Endothelial cell (in vitro differentiated cells): ENCODE measurements around the gene GPR85. TPM values are rescaled to one million over a fixed set of nuclear protein-coding genes. Genes with fewer than 3 reads are reported as not detected.
"Not testable (repeated sequence)": the region's sequence is repeated elsewhere in the genome, so short reads cannot be mapped to it uniquely, and the experiment has no call there.

ENCODE experiments used
- DNase-seq: peaks from one replicate; pipeline ENCODE4 v3.0.0; 2021; ENCODE audit warnings: low spot score
- H3K27ac Mint-ChIP-seq: one replicate; pipeline ENCODE4 v1.8.0; 2021; ENCODE audit warnings: mixed read lengths, inconsistent platforms; ENCODE audit not compliant: unreplicated experiment
- H3K27me3 Mint-ChIP-seq: one replicate; pipeline ENCODE4 v1.8.0; 2021; ENCODE audit warnings: mild to moderate bottlenecking, moderate library complexity, mixed read lengths, inconsistent platforms; ENCODE audit not compliant: unreplicated experiment
- H3K36me3 Mint-ChIP-seq: one replicate; pipeline ENCODE4 v1.8.0; 2021; ENCODE audit warnings: mild to moderate bottlenecking, low read depth, mixed read lengths, inconsistent platforms; ENCODE audit not compliant: unreplicated experiment
- H3K4me1 Mint-ChIP-seq: one replicate; pipeline ENCODE4 v1.8.0; 2021; ENCODE audit warnings: mild to moderate bottlenecking, mixed read lengths, inconsistent platforms; ENCODE audit not compliant: unreplicated experiment
- H3K4me3 Mint-ChIP-seq: one replicate; pipeline ENCODE4 v1.8.0; 2021; ENCODE audit warnings: mild to moderate bottlenecking, mixed read lengths, inconsistent platforms; ENCODE audit not compliant: unreplicated experiment
- H3K9me3 Mint-ChIP-seq: one replicate; pipeline ENCODE4 v1.8.0; 2021; ENCODE audit warnings: mixed read lengths, inconsistent platforms; ENCODE audit not compliant: unreplicated experiment
- total RNA-seq: library from RNA; stranded (reverse); fragmentation: NEBNext Ultra II Directional; extraction: Animal tissue kit (Norgen Biotek cat#: 25700); gene quantifications from one replicate; pipeline ENCODE4 v1.2.1, GENCODE V29; 2021; ENCODE audit not compliant: unreplicated experiment
- TF ChIP-seq, protein P1 (sequence below): fragments of 200-600 bp; sonication (generic); IDR thresholded peaks from one replicate; pipeline ENCODE4 v1.5.0; 2021; ENCODE audit warnings: antibody characterized with exemption; ENCODE audit not compliant: unreplicated experiment

Gene GPR85
- total RNA-seq, 1 donor from 2014 or later = 3.0 TPM

DNA sequence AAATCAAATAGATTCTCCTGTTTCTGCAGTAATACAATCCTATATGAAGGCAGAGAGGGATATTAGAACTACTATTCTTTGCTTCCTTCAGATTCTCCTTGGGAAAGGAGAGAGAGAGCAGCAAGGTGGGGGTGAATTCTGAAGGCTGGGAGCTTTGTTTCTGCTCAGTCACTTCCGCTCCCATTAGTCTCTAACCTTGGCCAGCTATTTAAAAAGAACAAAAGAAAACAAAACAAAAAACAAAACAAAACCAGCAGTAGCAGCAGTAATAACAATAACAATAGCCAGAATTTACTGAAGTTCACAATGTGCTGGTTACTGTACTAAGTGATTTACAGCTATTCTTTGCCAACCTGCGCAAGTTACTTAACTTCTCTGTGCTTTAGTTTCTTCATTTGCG is 9.9 kb downstream of the GPR85 start:
- Mint-ChIP-seq H3K4me3 (peak overlapping the region; percentile 23), H3K9me3 (no peaks in the 10 kb centered on the region), H3K27me3 (peaks cover 5% of the 10 kb centered on the region), H3K4me1 (peaks cover 19% of the 10 kb centered on the region), H3K27ac (peak overlapping the region; percentile 59), H3K36me3 (no peaks in the 10 kb centered on the region)
- DNase-seq = no peak
- TF ChIP-seq, protein P1, sequence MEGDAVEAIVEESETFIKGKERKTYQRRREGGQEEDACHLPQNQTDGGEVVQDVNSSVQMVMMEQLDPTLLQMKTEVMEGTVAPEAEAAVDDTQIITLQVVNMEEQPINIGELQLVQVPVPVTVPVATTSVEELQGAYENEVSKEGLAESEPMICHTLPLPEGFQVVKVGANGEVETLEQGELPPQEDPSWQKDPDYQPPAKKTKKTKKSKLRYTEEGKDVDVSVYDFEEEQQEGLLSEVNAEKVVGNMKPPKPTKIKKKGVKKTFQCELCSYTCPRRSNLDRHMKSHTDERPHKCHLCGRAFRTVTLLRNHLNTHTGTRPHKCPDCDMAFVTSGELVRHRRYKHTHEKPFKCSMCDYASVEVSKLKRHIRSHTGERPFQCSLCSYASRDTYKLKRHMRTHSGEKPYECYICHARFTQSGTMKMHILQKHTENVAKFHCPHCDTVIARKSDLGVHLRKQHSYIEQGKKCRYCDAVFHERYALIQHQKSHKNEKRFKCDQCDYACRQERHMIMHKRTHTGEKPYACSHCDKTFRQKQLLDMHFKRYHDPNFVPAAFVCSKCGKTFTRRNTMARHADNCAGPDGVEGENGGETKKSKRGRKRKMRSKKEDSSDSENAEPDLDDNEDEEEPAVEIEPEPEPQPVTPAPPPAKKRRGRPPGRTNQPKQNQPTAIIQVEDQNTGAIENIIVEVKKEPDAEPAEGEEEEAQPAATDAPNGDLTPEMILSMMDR = no peak

GRCh38 chr7:113071465-113071864 is 15.2 kb downstream of the GPR85 start:
- no peak overlapping the region for H3K4me3 Mint-ChIP-seq
- no peaks in the 10 kb centered on the region for H3K36me3 Mint-ChIP-seq
- TF ChIP-seq, protein P1 = no peak
- H3K27me3 Mint-ChIP-seq = peaks cover 5% of the 10 kb centered on the region
- DNase-seq = no peak
- no peaks in the 10 kb centered on the region for H3K9me3 Mint-ChIP-seq
- no peak overlapping the region for H3K27ac Mint-ChIP-seq
- peaks cover 7% of the 10 kb centered on the region for H3K4me1 Mint-ChIP-seq

DNA sequence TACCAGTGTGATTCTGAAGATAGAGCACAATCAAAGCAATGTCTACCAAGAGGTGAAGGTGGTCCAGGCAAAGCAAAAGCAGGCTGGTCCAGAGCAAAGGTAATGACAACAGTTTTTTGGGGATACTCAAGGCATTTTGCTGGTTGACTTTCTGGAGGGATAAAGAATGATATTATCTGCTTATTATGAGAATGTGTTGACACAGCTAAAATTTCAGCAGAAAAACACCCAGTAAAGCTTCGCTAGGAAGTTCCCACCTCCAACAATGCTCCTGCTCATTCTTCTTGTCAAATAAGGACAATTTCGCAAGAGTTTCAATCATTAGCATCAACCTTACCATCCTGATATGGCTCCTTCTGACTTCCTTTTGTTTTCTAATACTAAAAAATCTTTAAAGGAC is 24.1 kb downstream of the GPR85 start:
- H3K4me1 Mint-ChIP-seq = no peaks in the 10 kb centered on the region
- no peak overlapping the region for H3K27ac Mint-ChIP-seq
- no peaks in the 10 kb centered on the region for H3K27me3 Mint-ChIP-seq
- DNase-seq = no peak
- H3K9me3 Mint-ChIP-seq = no peaks in the 10 kb centered on the region
- no peaks in the 10 kb centered on the region for H3K36me3 Mint-ChIP-seq
- no peak overlapping the region for H3K4me3 Mint-ChIP-seq
- TF ChIP-seq, protein P1 = no peak

DNA sequence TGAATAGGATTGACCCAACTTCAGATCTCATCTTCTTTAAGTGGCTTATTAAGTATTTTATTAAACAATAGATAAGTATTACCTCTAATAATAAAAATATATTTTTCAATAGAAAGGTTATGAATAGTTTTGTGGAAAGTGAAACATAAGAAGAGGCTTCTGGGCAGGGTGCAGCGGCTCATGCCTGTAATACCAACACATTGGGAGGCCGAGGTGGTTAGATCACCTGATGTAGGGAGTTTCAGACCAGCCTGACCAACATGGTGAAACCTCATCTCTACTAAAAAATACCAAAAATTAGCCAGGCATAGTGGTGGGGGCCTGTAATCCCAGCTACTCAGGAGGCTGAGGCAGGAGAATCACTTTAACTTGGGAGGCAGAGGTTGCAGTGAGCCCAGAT is 26.5 kb downstream of the GPR85 start:
- TF ChIP-seq, protein P1 = no peak
- H3K9me3 Mint-ChIP-seq = no peaks in the 10 kb centered on the region
- no peak overlapping the region for H3K27ac Mint-ChIP-seq
- no peaks in the 10 kb centered on the region for H3K4me1 Mint-ChIP-seq
- H3K36me3 Mint-ChIP-seq = no peaks in the 10 kb centered on the region
- H3K27me3 Mint-ChIP-seq = no peaks in the 10 kb centered on the region
- no peak overlapping the region for H3K4me3 Mint-ChIP-seq
- no peak for DNase-seq

GRCh38 chr7:113054938-113055337 is 31.7 kb downstream of the GPR85 start:
- TF ChIP-seq, protein P1 = no peak
- no peak overlapping the region for H3K27ac Mint-ChIP-seq
- H3K9me3 Mint-ChIP-seq = no peaks in the 10 kb centered on the region
- H3K36me3 Mint-ChIP-seq = no peaks in the 10 kb centered on the region
- no peak overlapping the region for H3K4me3 Mint-ChIP-seq
- no peaks in the 10 kb centered on the region for H3K4me1 Mint-ChIP-seq
- DNase-seq = no peak
- no peaks in the 10 kb centered on the region for H3K27me3 Mint-ChIP-seq

- H3K27me3 Mint-ChIP-seq, H3K27ac Mint-ChIP-seq, DNase-seq, H3K4me1 Mint-ChIP-seq, H3K36me3 Mint-ChIP-seq, H3K9me3 Mint-ChIP-seq, H3K4me3 Mint-ChIP-seq: not testable (repeated sequence)
Measured at GRCh38 chr7:113054272-113054671, 32.4 kb downstream of the GPR85 start.

- not testable (repeated sequence) for H3K4me1 Mint-ChIP-seq, H3K36me3 Mint-ChIP-seq, H3K27ac Mint-ChIP-seq, H3K9me3 Mint-ChIP-seq, H3K4me3 Mint-ChIP-seq, H3K27me3 Mint-ChIP-seq, DNase-seq
Measured at GRCh38 chr7:113049221-113049620, 37.4 kb downstream of the GPR85 start.
